Suprapubic skin (tissue), 4 donors: ENCODE data around the gene PPY.

Source experiments
- CTCF ChIP-seq, 2 donors: fragments of 200-600 bp in 1 of 2; fragments of 450-650 bp in 1 of 2; sonication (generic) in 1 of 2; IDR thresholded peaks; one replicate each; pipeline ENCODE4 v1.5.1; 2016 to 2019; ENCODE audit warnings: antibody characterized with exemption in 2 of 2, mild to moderate bottlenecking in 1 of 2, moderate library complexity in 1 of 2
- EP300 ChIP-seq: sonication (generic); formaldehyde crosslinking; IDR thresholded peaks from one replicate; pipeline ENCODE4 v1.6.1; 2017; ENCODE audit warnings: antibody characterized with exemption
- POLR2AphosphoS5 ChIP-seq, 3 donors: sonication (generic); formaldehyde crosslinking; IDR thresholded peaks; one replicate each; pipeline ENCODE4 v1.6.1; 2017; ENCODE audit warnings: antibody characterized with exemption in 3 of 3

- no peak for TF ChIP-seq CTCF (IDR thresholded peaks at IDR 0.05)
- TF ChIP-seq POLR2AphosphoS5 (IDR thresholded peaks at IDR 0.05) = no peak
- TF ChIP-seq EP300 = no peak
Observed at GRCh38 chr17:43907998-43908721, 34.1 kb downstream of the PPY start.
